Epithelial cell of esophagus (primary cell): ENCODE data around the gene EPHB4.

Experiments
- DNase-seq: peaks from one replicate; pipeline ENCODE4 v3.0.0; 2010; ENCODE audit warnings: low read depth
- H3K4me3 ChIP-seq: 2 replicates; pipeline ENCODE4 v1.5.1; 2011; ENCODE audit warnings: mild to moderate bottlenecking, low read length, control low read depth
- TF ChIP-seq, protein P1 (sequence below): IDR thresholded peaks from 2 replicates; pipeline ENCODE4 v1.5.1; 2011; ENCODE audit warnings: low read depth, mild to moderate bottlenecking, low read length, control low read depth, inconsistent platforms; ENCODE audit not compliant: insufficient read depth; ENCODE audit errors: missing control alignments

EPHB4 gene

DNA sequence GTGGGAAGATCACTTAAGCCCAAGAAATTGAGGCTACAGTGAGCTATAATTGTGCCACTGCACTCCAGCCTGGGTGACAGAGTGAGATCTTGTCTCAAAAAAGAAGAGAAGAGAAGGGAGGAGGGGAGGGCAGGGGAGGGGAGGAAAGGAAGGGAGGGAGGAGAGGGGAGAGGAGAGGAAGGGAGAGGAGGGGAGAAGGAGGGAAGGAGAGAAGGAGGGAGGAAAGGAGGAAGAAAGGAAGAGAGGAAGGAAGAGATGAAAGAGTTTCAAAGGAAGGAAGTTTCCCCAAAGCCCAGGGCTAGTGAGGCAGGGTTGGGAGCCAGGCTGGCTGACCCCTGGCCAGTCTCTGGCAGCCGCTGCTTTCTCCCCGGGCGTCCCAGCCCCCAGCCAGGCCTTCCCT is 32.6 kb downstream of the EPHB4 start:
- H3K4me3 ChIP-seq, result no peak overlapping the region
- TF ChIP-seq, protein P1, sequence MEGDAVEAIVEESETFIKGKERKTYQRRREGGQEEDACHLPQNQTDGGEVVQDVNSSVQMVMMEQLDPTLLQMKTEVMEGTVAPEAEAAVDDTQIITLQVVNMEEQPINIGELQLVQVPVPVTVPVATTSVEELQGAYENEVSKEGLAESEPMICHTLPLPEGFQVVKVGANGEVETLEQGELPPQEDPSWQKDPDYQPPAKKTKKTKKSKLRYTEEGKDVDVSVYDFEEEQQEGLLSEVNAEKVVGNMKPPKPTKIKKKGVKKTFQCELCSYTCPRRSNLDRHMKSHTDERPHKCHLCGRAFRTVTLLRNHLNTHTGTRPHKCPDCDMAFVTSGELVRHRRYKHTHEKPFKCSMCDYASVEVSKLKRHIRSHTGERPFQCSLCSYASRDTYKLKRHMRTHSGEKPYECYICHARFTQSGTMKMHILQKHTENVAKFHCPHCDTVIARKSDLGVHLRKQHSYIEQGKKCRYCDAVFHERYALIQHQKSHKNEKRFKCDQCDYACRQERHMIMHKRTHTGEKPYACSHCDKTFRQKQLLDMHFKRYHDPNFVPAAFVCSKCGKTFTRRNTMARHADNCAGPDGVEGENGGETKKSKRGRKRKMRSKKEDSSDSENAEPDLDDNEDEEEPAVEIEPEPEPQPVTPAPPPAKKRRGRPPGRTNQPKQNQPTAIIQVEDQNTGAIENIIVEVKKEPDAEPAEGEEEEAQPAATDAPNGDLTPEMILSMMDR, result no peak
- DNase-seq, result no peak

DNA sequence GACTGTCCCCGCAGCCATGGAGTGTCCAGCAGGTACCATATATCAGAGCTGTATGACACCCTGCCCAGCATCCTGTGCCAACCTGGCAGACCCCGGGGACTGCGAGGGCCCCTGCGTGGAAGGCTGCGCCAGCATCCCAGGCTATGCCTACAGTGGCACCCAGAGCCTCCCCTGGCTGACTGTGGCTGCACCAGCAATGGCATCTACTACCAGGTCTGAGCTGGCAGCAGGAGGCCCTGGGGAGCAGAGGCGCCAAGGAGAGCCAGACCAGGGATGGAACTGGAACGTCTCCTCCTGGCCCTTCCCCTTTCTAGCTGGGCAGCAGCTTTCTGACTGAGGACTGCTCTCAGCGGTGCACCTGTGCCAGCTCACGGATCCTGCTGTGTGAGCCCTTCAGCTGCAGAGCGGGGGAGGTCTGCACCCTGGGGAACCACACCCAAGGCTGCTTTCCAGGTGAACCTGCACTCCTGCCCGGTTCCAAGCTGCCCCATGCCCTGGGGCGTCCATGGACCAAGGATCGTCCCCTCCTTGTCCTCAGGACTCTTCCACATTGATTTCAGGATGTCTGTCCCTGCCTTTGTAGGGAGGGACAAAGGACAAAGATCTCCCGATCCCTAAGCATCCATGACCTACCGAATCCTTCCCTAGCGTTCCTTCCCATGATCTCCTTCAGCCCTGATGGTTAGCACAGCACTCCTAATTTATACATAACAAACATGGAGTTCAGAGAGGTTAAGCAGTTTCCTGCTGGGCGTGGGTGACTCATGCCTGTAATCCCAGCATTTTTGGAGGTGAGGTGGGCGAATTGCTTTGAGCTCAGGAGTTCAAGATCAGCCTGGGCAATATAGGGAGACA is 33.3 kb downstream of the EPHB4 start:
- DNase-seq, result peak; percentile 34
- TF ChIP-seq, protein P1, result no peak
- no peak overlapping the region for H3K4me3 ChIP-seq

DNA sequence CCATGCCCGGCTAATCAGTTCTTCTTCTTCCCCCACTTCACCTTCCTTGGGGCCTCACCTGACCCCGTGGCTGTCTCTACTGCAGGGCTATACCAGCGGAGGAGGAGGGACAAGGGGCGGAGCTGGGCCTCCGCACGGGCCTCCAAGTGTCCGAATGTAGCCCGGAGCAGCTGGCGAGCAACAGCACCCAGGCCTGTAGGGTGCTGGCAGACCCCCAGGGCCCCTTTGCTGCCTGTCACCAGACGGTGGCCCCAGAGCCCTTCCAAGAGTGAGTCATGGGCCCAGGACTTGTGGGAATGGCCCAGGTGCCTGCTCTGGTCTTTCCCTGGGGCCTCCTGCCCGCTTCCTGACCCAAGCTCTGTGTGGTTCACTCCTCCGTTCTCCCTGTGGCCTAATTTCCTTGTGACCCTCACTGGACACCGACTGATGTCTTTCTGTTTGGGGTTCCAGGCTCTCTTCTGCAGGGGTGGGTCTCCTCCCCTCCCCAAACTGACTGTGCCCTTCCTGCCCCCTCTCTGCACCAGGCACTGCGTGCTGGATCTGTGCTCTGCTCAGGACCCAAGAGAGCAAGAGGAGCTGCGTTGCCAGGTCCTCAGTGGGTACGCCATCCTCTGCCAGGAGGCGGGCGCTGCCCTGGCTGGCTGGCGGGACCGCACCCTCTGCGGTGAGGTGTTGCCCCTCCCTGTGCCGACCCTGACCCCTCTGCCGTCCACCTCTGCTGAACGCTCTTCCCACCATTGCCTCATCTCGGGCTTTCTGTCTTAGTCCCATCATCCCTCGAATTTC is 35.2 kb downstream of the EPHB4 start:
- no peak overlapping the region for H3K4me3 ChIP-seq
- TF ChIP-seq, protein P1, result no peak
- DNase-seq, result no peak

DNA sequence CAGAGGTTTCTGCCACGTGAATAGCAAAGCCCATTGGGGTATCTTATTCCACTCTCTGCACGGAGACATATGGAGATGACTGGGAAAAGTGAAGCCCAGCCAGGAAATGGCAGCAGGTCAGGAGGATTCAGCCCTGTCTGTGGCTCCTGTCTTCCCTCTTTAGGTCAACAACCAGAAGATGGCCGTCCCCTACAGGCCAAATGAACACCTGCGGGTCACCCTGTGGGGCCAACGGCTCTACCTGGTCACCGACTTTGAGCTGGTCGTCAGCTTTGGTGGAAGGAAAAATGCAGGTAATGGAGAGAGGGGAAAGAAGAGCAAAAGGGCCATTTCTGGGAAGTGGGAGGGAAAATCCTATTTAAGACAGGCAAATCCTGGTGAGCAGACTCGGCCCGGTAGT is 38.3 kb downstream of the EPHB4 start:
- no peak for DNase-seq

DNA sequence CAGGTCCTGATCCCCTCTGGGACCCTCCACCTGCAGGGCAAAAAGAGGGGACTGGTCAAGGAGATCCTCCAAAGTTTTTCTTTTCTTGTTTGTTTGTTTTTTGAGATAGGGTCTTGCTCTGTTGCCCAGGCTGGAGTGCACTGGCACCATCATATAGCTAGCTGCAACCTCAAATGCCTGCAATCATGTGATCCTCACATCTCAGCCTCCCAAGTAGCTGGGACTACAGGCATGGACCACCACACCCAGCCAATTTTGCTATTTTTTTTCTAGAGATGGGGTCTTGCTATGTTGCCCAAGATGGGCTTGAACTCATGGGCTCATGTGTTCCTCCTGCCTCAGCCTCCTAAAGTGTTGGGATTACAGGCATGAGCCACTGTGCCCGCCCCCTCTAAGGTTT is 41.0 kb downstream of the EPHB4 start:
- no peak for DNase-seq
- no peak overlapping the region for H3K4me3 ChIP-seq
- TF ChIP-seq, protein P1, result no peak

More for the DNA sequence above, 38.3 kb downstream of the EPHB4 start:
- no peak overlapping the region for H3K4me3 ChIP-seq
- TF ChIP-seq, protein P1, result no peak

DNA sequence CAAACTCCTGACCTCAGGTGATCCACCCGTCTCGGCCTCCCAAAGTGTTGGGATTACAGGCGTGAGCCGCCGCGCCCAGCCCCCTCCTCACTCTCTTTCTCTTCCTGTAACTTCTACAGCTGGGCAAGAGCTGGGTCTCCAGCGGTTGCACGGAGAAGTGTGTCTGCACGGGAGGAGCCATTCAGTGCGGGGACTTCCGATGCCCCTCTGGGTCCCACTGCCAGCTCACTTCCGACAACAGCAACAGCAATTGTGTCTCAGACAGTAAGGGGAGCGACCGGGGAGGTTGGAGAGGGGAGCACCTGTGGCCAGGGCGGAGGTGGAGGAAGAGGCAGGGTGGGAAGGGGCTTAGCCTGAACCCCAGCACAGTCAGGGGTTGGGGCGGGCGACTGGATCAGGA is 41.4 kb downstream of the EPHB4 start:
- no peak overlapping the region for H3K4me3 ChIP-seq
- no peak for DNase-seq
- TF ChIP-seq, protein P1, result no peak
